H1 (cell line): ENCODE results near the gene ZNF804B. TPM values are rescaled to one million over a fixed set of nuclear protein-coding genes. Genes with fewer than 3 reads are reported as not detected.

ENCODE experiments used
- CHD7 ChIP-seq: fragments of 300-600 bp; sonication (generic); IDR thresholded peaks from 2 replicates; pipeline ENCODE4 v1.7.1; 2012; ENCODE audit warnings: low read length, moderate library complexity, mild to moderate bottlenecking, inconsistent platforms; ENCODE audit not compliant: insufficient replicate concordance
- FOSL1 ChIP-seq: IDR thresholded peaks from 2 replicates; pipeline ENCODE4 v1.6.1; 2011; ENCODE audit warnings: mild to moderate bottlenecking, low read depth, low read length, moderate library complexity; ENCODE audit not compliant: insufficient read depth
- HDAC6 ChIP-seq: IDR thresholded peaks from one replicate; pipeline ENCODE4 v1.7.1; 2012; ENCODE audit warnings: low read depth, mild to moderate bottlenecking, inconsistent platforms, low read length, moderate library complexity
- SAP30 ChIP-seq: fragments of 300-600 bp; sonication (generic); IDR thresholded peaks from 2 replicates; pipeline ENCODE4 v1.7.1; 2012; ENCODE audit warnings: low read length, moderate library complexity, mild to moderate bottlenecking, inconsistent platforms; ENCODE audit not compliant: insufficient read depth, insufficient replicate concordance
- TCF12 ChIP-seq: IDR thresholded peaks from 2 replicates; pipeline ENCODE4 v1.6.1; 2011; ENCODE audit warnings: low read depth, mild to moderate bottlenecking, low read length
- ZNF274 ChIP-seq: IDR thresholded peaks from 2 replicates; pipeline ENCODE4 v1.7.0; 2012; ENCODE audit warnings: low read length, borderline replicate concordance; ENCODE audit errors: extremely low read depth
- polyA plus RNA-seq, 7 experiments: library from polyadenylated mRNA; depleted of rRNA in 3 of 7; stranded (reverse) in 5 of 7; unstranded in 2 of 7; fragments of >200 nt in 5 of 7; fragments of 200-250 nt in 2 of 7; gene quantifications; 1 replicate in 5 of 7; 2 replicates in 1 of 7; 4 replicates in 1 of 7; pipeline versions ENCODE4 v1.2.1 to v1.2.3, GENCODE V29; 2011 to 2013; ENCODE audit warnings: missing spikeins in 2 of 7, mixed read lengths in 2 of 7
- total RNA-seq: library from RNA; stranded (reverse); fragmentation: NEBNext Ultra II Directional; extraction: Animal tissue kit (Norgen Biotek cat#: 25700); gene quantifications from 2 replicates; pipeline ENCODE4 v1.2.1, GENCODE V29; 2021

ZNF804B gene
- total and polyA plus RNA-seq, 2 of the 8 experiments (the other 6 are each of a cell fraction or from before 2014, with no cell fraction given), result not detected

GRCh38 chr7:88775838-88776237 is 16.3 kb downstream of the ZNF804B start (continued):
- no peak for TF ChIP-seq CHD7
- TF ChIP-seq FOSL1, result no peak
- TF ChIP-seq ZNF274, result no peak
- TF ChIP-seq HDAC6, result no peak
- TF ChIP-seq TCF12, result no peak
- TF ChIP-seq SAP30, result no peak
